Stimulated activated CD4-positive, alpha-beta T cell treated with anti-CD3 and anti-CD28 coated beads, TNF-alpha, amount 100 ng/mL, for 4 hours (primary cell): Measurements from ENCODE around the gene SEZ6L2.

Experiments used
- DNase-seq, 3 experiments: peaks; one replicate each; pipeline ENCODE4 v3.0.0-alpha.2; 2020; ENCODE audit warnings: low read depth in 3 of 3

SEZ6L2 gene

GRCh38 chr16:29825145-29826044 is 74.0 kb downstream of the SEZ6L2 start:
- DNase-seq, result no peak

GRCh38 chr16:29824589-29825144 is 74.7 kb downstream of the SEZ6L2 start:
- no peak for DNase-seq

- no peak for DNase-seq
Observed at GRCh38 chr16:29821643-29822115, 77.7 kb downstream of the SEZ6L2 start.
